NCI-H82 treated with DMSO at 0.1 percent for 48 hours (cell line): ENCODE results near the gene FAM162B.
"Not testable (repeated sequence)": the region's sequence is repeated elsewhere in the genome, so short reads cannot be mapped to it uniquely, and the experiment has no call there.

Experiments used
- DNase-seq: peaks from one replicate; lab custom pipeline; 2025; ENCODE audit not compliant: unreplicated experiment; lab: John Stamatoyannopoulos, UW

The FAM162B gene

GRCh38 chr6:116764961-116765841 is at the start of gene FAM162B:
TSS of gene FAM162B (minus strand) at chr6:116765719. CDS start at chr6:116765576, 143 bp downstream.
- no peak for DNase-seq

- DNase-seq: no peak
These were observed 46.6 kb upstream of the FAM162B start for GRCh38 chr6:116812051-116812650.

GRCh38 chr6:116801971-116802370 is 36.5 kb upstream of the FAM162B start:
- DNase-seq: no peak

- DNase-seq: no peak
These were observed 34.4 kb upstream of the FAM162B start for GRCh38 chr6:116799945-116800344.

GRCh38 chr6:116797585-116797984 is 32.1 kb upstream of the FAM162B start:
- DNase-seq: no peak

GRCh38 chr6:116793224-116793623 is 27.7 kb upstream of the FAM162B start:
- no peak for DNase-seq

GRCh38 chr6:116783852-116784251 is 18.3 kb upstream of the FAM162B start:
- no peak for DNase-seq

- DNase-seq: peak; percentile 72
These were observed 14.2 kb upstream of the FAM162B start for GRCh38 chr6:116779573-116780164.

- no peak for DNase-seq
These were observed 8.4 kb upstream of the FAM162B start for GRCh38 chr6:116773886-116774285.

- DNase-seq: no peak
These were observed 6.9 kb upstream of the FAM162B start for GRCh38 chr6:116772450-116772849.

GRCh38 chr6:116767715-116768114 is 2.2 kb upstream of the FAM162B start:
- DNase-seq: no peak

GRCh38 chr6:116766506-116767176 is 1.1 kb upstream of the FAM162B start:
- DNase-seq: no peak

- DNase-seq: no peak
These were observed 924 bp downstream of the FAM162B start for GRCh38 chr6:116764629-116764960.

GRCh38 chr6:116763906-116764628 is 1.5 kb downstream of the FAM162B start:
- no peak for DNase-seq

GRCh38 chr6:116763048-116763447 is 2.5 kb downstream of the FAM162B start:
- no peak for DNase-seq

- no peak for DNase-seq
These were observed 3.3 kb downstream of the FAM162B start for GRCh38 chr6:116762235-116762634.

GRCh38 chr6:116761779-116762178 is 3.7 kb downstream of the FAM162B start:
- no peak for DNase-seq

- no peak for DNase-seq
These were observed 20.3 kb downstream of the FAM162B start for GRCh38 chr6:116745176-116745575.

- DNase-seq: no peak
These were observed 23.9 kb downstream of the FAM162B start for GRCh38 chr6:116741571-116741970.

GRCh38 chr6:116740486-116740885 is 25.0 kb downstream of the FAM162B start:
- DNase-seq: not testable (repeated sequence)

GRCh38 chr6:116737004-116737403 is 28.5 kb downstream of the FAM162B start:
- no peak for DNase-seq
